SIG-M5 (cell line): ENCODE results near the gene SDK1.

Experiments
- DNase-seq: peaks from one replicate; lab custom pipeline; 2025; lab: John Stamatoyannopoulos, UW

The SDK1 gene

GRCh38 chr7:3591219-3591618, 290.2 kb downstream of the SDK1 start:
- no peak for DNase-seq

- DNase-seq = no peak
Measured at GRCh38 chr7:3591944-3592343, 290.9 kb downstream of the SDK1 start.

- no peak for DNase-seq
Measured at GRCh38 chr7:3592401-3593134, 291.5 kb downstream of the SDK1 start.

GRCh38 chr7:3594901-3595300, 293.8 kb downstream of the SDK1 start:
- DNase-seq = no peak

GRCh38 chr7:3598854-3599253, 297.8 kb downstream of the SDK1 start:
- DNase-seq = no peak

- no peak for DNase-seq
Measured at GRCh38 chr7:3605222-3605621, 304.2 kb downstream of the SDK1 start.

GRCh38 chr7:3606436-3606835, 305.4 kb downstream of the SDK1 start:
- no peak for DNase-seq

- DNase-seq = no peak
Measured at GRCh38 chr7:3607847-3608246, 306.8 kb downstream of the SDK1 start.

GRCh38 chr7:3616306-3616705, 315.3 kb downstream of the SDK1 start:
- no peak for DNase-seq

- DNase-seq = no peak
Measured at GRCh38 chr7:3630081-3630480, 329.0 kb downstream of the SDK1 start.

GRCh38 chr7:3634396-3634795, 333.3 kb downstream of the SDK1 start:
- DNase-seq = no peak

GRCh38 chr7:3636131-3636860, 335.2 kb downstream of the SDK1 start:
- no peak for DNase-seq

GRCh38 chr7:3639253-3639652, 338.2 kb downstream of the SDK1 start:
- DNase-seq = no peak

GRCh38 chr7:3641582-3641981, 340.5 kb downstream of the SDK1 start:
- no peak for DNase-seq

GRCh38 chr7:3643091-3643490, 342.0 kb downstream of the SDK1 start:
- DNase-seq = no peak

- DNase-seq = no peak
Measured at GRCh38 chr7:3648276-3648675, 347.2 kb downstream of the SDK1 start.

GRCh38 chr7:3649250-3649649, 348.2 kb downstream of the SDK1 start:
- DNase-seq = no peak

GRCh38 chr7:3649678-3650440, 348.8 kb downstream of the SDK1 start:
- DNase-seq = no peak

GRCh38 chr7:3650844-3651243, 349.8 kb downstream of the SDK1 start:
- DNase-seq = no peak

GRCh38 chr7:3655635-3656034, 354.6 kb downstream of the SDK1 start:
- no peak for DNase-seq

- no peak for DNase-seq
Measured at GRCh38 chr7:3657206-3657605, 356.2 kb downstream of the SDK1 start.

- DNase-seq = no peak
Measured at GRCh38 chr7:3668743-3669142, 367.7 kb downstream of the SDK1 start.

- no peak for DNase-seq
Measured at GRCh38 chr7:3670898-3671297, 369.8 kb downstream of the SDK1 start.
